ENCODE data around the gene OSGEPL1.

- TF ChIP-seq, protein P1, sequence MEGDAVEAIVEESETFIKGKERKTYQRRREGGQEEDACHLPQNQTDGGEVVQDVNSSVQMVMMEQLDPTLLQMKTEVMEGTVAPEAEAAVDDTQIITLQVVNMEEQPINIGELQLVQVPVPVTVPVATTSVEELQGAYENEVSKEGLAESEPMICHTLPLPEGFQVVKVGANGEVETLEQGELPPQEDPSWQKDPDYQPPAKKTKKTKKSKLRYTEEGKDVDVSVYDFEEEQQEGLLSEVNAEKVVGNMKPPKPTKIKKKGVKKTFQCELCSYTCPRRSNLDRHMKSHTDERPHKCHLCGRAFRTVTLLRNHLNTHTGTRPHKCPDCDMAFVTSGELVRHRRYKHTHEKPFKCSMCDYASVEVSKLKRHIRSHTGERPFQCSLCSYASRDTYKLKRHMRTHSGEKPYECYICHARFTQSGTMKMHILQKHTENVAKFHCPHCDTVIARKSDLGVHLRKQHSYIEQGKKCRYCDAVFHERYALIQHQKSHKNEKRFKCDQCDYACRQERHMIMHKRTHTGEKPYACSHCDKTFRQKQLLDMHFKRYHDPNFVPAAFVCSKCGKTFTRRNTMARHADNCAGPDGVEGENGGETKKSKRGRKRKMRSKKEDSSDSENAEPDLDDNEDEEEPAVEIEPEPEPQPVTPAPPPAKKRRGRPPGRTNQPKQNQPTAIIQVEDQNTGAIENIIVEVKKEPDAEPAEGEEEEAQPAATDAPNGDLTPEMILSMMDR (IDR thresholded peaks at IDR 0.05): no peak
- no peak for TF ChIP-seq POLR2AphosphoS5 (IDR thresholded peaks at IDR 0.05)
- TF ChIP-seq POLR2A (IDR thresholded peaks at IDR 0.05): no peak
Measured at GRCh38 chr2:189762229-189762550, 402 bp downstream of the OSGEPL1 start.

Measured in breast epithelium (tissue), 3 donors.